HG03175 (cell line): Measurements from ENCODE around the gene HGFAC.

Experiments used
- ATAC-seq: cut with Tn5 transposase; IDR thresholded peaks from one replicate; pipeline ENCODE4 v1.9.1; 2021; ENCODE audit warnings: mild to moderate bottlenecking, moderate library complexity; ENCODE audit not compliant: unreplicated experiment

Gene HGFAC

GRCh38 chr4:3441501-3442459 lies at the start of gene HGFAC:
HGFAC (plus strand) TSS chr4:3441968; CDS start chr4:3442002, 34 bp downstream.
- ATAC-seq = no peak

DNA sequence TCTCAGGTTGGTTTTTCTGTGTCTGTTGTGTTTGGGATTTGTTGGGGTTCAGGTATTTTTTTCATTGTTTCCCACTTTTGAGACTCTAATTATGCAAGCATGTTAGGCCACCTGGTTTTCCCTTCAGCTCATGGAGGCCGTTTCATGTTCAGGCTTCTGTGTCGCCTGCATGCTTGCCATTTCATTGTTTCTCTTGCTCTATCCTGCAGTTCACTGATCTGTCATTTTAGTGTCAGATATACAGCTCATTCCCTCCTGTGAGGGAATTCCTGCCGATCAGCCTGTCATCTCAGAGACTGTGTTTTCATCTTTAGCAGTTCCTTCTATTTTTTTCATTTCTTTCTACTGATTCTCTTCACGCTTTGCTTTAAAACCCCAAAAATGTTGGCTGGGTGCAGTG lies 49.4 kb upstream of the HGFAC start:
- ATAC-seq = no peak

GRCh38 chr4:3393171-3393570 lies 48.6 kb upstream of the HGFAC start:
- ATAC-seq = no peak

GRCh38 chr4:3396600-3396999 lies 45.2 kb upstream of the HGFAC start:
- ATAC-seq = no peak

DNA sequence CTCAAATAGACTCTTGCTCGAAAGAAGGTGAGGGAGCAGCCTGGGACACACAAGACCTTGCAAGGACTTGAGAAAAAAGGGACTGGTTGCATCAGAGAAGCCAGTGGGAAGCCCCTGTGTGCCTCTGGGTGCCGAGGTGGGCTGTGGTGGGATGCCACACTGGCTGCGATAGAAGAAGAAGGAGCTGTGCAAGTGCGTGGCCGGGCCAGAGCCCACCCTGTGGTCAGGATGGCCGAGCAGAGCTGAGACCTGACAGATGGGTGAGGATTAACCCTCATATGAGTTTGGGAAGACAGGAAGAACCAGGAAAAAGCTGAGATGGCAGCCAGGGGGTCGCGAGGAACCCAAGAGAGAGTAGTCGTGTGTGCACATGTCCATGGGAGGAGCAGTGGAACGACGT lies 44.6 kb upstream of the HGFAC start:
- ATAC-seq = no peak

DNA sequence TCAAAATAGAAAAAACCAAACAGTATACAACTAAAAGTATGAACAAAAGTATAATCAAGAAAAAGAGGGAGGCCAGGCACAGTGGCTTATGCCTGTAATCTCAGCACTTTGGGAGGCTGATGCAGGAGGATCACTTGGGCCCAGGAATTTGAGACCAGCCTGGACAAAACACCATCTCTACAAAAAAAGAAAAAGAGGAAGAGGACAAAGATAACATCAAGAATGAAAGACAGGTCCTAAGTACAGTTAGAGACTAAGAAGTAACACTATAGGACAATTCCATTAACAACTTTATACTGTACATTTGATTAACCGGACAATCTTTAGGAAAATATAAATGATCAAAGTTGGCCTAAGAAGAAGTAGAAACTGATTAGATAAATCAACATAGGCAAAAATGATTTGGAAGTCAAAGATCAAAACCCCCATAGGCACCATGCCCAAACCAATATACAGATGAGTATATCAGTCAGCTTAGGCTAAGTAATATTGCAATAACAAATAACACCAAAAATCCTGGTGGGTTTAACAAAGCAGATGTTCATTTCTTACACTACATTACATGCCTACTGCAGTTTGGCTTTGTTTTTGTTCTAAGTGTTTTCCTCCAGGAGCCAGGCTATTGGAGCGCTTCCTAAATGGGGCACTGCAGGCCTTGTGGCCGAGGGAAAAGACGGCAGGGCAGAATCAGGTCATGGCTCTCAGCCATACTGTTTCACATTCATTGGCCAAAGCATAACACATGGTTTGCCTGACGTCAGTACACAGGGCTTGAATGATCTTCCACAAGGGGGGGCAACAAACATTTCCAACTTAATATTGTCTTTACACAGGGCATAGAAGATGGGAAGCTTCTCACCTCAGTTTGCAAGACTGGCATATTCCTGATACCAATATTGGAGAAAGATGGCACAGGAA lies 42.2 kb upstream of the HGFAC start:
- no peak for ATAC-seq

- no peak for ATAC-seq
Observed at GRCh38 chr4:3401436-3402171, 40.2 kb upstream of the HGFAC start.

- no peak for ATAC-seq
Observed at GRCh38 chr4:3402491-3403347, 39.0 kb upstream of the HGFAC start.

DNA sequence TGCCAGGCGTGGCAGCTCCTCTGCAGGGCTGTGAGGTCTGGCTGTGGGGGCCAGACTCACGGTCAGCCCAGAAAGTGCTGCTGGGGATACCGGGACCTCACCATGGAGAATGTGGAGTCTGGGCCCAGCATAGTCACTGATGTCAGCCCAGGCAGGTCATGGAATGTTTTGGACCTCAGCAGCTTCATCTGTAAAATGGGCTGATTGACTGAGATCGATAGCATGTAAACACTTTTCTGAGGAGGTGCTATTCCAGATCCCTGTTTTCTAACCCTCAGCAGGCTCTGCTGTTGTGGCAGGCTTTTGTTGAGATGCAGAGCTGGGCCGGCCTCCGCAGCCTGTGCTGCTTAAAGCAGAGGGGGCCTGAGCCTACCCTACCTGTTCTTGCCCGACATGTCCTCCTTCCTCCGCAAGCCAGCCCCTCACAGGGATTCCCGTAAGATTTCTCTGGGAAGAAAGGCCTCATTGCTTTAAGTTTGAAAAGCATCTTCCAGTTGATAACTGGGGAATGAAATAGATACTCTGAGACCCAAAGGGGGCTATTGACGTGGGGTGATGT lies 38.3 kb upstream of the HGFAC start:
- no peak for ATAC-seq

DNA sequence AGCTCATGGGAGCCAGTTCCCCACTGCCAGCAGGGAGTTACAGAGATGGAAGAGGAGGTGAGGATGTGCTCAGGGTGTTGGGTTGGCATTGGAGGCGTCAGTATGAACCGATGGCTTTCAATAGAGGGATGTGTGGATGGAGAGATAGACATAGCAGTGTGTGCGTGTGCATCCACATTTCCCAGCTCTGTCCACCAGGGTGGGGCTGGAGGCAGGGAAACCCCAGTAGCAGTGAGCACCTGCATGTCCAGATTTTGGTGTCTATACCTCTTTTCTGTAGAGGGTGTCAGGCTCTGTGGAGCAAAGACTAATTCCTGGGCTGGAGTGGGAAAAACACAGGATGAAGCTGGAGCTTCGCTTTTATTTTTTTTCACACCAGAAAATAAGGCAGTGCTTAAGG lies 37.2 kb upstream of the HGFAC start:
- ATAC-seq = no peak

DNA sequence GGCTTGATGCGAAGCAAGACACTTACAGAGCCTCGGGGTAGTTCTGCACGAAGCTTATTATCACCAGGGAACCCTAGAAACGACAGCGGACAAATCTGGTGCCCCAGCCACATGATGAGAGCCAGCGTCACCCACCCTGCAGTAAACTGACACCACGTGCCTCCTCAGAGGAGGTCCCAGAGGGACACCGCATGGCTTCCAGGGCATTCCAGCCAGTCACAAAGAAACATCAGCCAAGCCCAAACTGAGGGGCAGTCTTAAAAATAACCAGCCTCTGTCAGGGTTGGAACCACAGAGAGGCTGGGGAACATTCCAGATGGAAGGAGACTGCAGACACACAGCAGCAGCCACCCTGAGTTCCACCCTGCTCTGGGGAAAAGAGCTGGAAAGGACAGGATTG lies 36.6 kb upstream of the HGFAC start:
- ATAC-seq = no peak

- no peak for ATAC-seq
Observed at GRCh38 chr4:3406021-3406420, 35.7 kb upstream of the HGFAC start.

DNA sequence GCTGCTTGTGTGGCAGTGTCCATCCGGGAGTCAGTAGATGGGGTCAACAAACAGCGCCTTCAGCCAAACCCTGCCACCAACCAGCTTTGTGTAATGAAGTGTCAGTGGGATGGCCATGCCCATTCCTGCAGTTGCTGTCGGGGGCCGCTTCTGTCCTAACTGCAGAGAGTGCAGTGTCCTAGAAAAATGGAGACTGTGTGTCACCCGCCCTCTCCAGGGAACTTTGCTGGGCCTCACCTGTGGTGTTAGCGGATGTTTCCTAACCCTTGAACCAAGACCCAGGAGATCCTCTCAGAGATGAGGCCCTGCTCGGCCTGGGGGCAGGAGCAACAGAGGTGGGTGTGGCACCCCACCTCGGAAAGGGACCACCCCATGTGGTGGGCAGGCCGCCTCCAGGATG lies 35.3 kb upstream of the HGFAC start:
- no peak for ATAC-seq

DNA sequence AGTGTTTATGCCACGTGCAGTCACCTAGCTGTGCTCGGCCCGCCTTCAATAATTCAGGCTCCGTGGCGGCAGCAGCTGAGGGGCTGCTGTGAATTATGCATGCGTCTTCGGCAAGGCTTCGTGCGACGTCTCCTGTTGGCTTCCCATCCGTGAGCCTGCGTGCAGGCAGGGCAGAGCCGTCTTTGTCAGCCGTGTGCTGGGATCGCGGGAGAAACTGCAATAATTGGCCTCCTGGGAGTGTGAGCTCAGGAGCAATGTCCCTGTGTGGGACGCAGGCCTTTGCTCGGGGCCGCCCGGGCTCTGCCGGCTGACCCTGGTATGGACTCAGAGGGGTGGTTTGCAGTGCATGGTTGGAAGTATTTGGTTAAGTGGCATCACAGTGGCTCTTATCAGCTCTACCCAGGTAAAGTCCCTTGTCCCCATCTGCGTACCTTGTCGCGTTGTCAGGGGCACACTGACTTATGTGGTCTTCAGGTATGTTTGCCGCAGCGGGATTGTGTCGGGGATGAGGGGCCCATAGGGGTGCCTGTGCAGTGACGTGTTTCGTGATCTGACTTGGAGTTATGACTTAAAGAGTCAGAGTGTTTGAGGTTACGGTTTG lies 34.5 kb upstream of the HGFAC start:
- ATAC-seq = no peak

DNA sequence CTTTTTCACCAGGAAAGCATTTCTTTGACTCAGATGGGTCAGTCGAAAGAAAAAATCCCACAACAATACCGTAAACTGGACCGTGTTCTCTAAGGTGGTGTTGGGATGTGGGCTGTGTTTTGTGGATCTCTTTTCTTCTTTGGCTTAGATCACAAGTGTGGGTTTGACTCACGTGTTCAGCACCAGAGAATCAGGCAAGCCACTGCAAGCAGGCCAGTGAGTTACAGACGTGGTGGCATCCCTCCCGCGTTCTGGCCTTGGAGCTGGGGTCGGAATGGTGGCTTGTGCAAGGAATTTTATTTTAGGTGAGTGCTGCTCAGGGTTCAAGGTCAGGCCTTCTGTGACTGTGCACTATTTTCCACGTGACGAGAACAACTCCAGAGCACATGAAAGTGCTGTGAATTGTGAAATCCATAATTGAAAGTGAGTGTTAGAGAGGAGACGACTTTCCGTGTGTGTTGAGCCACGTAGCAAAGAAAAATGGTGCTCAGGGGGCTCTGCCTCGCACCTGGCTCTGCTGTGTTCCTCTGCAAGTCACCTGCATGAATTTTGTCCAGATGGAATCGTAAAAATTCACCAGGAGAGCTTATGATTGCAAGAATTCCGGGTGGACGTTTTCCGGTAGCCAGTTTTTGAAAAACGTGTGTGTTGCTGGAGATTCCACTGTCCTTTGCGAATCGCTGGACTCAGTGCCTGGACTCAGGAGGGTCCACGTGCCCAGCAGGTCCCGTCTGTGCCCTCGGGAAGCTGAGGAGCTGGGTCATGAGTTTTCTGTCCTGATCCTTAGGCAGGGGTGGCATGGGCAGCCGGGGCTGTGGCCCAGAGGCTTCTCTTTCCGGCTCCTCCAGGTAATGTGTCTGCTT lies 33.6 kb upstream of the HGFAC start:
- no peak for ATAC-seq

DNA sequence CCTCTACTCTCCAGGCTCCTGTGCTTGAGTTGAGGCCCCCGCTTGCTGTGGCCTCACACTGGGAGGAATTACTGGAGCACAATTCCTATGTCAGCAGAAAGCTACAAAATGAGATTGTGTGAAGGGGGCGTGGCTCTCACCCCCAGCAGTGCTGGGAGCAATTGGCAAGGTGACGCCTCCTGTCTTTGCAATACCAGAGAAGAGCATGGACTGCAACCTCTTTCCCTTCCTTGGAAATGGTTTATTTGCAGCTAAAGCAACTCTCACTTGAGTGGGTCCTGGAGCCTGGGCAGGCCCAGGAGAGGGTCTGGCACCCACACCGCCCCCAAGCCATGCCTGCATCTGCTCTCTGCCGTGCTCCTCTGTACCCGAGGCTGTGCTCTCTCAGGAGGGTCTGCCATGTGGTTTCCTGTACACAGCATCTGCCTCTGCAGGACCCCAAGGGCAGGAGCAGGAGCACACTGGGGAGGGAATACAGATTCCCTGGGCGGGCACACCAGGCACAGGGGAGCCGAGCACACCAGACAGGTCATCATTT lies 32.9 kb upstream of the HGFAC start:
- ATAC-seq = no peak

GRCh38 chr4:3409571-3410091 lies 32.1 kb upstream of the HGFAC start:
- no peak for ATAC-seq
